Middle frontal gyrus (tissue), 1 donor: ENCODE results near the gene MRS2.

Experiments used
- DNase-seq: peaks from one replicate; pipeline ENCODE4 v3.0.0-alpha.2; 2015; ENCODE audit warnings: low spot score; ENCODE audit errors: extremely low spot score

MRS2 gene

DNA sequence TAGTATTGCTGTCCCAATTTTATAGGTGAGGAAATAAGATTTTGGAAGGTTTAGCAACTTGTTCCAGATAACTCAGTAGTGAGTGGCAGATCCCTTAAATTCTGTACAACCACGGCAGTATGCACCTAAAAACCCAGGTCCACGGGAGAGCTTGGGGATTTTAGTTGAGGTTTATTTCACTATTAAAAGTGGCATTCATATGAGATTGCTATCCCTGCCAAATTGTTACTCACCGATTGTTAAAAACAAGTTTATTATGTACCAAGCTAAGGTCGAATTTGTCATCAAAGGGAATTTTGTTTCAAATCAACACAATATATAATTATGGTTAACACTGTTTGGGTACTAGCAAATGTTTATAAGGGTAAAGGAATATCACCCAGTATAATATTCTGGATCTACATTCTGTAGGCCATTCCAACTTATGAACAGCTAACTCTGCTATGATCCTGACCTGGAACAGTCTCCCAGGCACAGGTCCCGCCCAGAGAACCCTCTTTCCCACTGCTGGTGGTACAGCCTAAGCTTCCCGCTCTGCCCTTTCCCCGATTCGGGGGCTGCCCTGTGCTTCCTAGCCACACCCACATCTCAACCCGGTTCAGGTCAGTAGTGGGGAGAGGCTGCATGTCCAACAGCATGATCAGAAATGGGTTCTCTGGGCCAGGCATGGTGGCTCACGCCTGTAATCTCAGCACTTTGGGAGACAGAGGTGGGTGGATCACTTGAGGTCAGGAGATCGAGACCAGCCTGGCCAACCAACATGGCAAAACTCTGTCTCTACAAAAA is 61.7 kb downstream of the MRS2 start:
- no peak for DNase-seq

- no peak for DNase-seq
Observed at GRCh38 chr6:24469811-24470210, 67.1 kb downstream of the MRS2 start.

GRCh38 chr6:24472181-24472580 is 69.4 kb downstream of the MRS2 start:
- DNase-seq = no peak
